ENCODE results near the gene RBM24. TPM values are rescaled to one million over a fixed set of nuclear protein-coding genes. Genes with fewer than 3 reads are reported as not detected.
A peak's percentile ranks its signal among the peaks of the same experiment; 100 is the strongest.

RBM24 gene
- total RNA-seq: 3.1 and 4.2 TPM in 2 replicates

DNA sequence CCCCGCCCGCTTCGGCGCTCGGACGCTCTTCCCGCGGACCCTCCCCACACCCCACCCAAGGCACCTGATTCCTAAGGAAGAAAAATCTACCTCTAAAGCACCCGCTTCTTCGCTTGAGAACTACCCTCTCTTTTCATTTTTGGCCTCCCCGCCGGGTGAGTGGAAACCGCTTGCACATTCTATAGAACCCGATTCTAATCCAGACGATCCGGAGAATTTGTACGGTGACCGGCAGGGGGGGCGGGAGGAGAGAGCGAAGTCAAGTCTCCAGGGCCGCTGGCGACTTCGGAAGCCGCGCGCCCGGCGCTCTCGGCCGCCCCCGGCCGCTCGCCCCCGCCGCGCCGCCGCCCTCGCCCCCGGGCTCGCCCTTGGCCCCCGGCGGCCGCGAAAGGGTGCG is at the start of gene RBM24:
TSS of gene RBM24 (plus strand) at position 262 of the 397 bp plus-strand sequence. CDS start 221 bp downstream, outside the sequence.
- no peak for DNase-seq (ENCODE audit: low read depth)
- TF ChIP-seq, protein P1, sequence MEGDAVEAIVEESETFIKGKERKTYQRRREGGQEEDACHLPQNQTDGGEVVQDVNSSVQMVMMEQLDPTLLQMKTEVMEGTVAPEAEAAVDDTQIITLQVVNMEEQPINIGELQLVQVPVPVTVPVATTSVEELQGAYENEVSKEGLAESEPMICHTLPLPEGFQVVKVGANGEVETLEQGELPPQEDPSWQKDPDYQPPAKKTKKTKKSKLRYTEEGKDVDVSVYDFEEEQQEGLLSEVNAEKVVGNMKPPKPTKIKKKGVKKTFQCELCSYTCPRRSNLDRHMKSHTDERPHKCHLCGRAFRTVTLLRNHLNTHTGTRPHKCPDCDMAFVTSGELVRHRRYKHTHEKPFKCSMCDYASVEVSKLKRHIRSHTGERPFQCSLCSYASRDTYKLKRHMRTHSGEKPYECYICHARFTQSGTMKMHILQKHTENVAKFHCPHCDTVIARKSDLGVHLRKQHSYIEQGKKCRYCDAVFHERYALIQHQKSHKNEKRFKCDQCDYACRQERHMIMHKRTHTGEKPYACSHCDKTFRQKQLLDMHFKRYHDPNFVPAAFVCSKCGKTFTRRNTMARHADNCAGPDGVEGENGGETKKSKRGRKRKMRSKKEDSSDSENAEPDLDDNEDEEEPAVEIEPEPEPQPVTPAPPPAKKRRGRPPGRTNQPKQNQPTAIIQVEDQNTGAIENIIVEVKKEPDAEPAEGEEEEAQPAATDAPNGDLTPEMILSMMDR (IDR thresholded peaks at IDR 0.05; ENCODE audit: insufficient read depth, low read length, poor library complexity, severe bottlenecking): peak; percentile 36
- Histone ChIP-seq H3K4me3 (ENCODE audit: low read depth, low read length) (peak within 1 kb of the TSS; percentile 77), H3K27me3 (ENCODE audit: control insufficient read depth, insufficient read depth, low read length) (peaks cover 4% of the 10 kb centered on the region), H3K36me3 (ENCODE audit: control insufficient read depth, insufficient read depth, low read length) (no peaks in the 10 kb centered on the region)

DNA sequence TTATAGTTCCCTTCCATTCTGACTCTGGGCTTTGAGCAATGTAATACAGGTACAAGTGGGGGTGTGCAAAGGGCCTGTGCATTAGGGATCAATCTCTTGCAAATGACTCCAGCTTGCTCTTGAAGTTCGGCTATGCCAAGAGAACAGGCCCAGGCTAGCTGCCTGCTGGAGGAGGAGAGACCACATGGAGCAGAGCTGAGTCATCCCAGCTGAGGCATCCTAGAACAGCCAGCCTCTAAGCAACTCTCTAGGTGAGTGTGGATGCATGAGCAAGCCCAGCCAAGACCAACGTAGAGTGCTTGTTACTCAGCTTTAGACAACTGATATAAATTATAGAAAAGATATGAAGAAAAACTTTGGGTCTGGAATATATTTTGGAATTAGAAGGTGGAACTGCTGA is 47.6 kb upstream of the RBM24 start:
- Histone ChIP-seq H3K27me3 (ENCODE audit: control insufficient read depth, insufficient read depth, low read length) (no peaks in the 10 kb centered on the region), H3K36me3 (ENCODE audit: control insufficient read depth, insufficient read depth, low read length) (no peaks in the 10 kb centered on the region), H3K4me3 (ENCODE audit: low read depth, low read length) (no peak overlapping the region)
- no peak for DNase-seq (ENCODE audit: low read depth)
- TF ChIP-seq, protein P1 (IDR thresholded peaks at IDR 0.05; ENCODE audit: insufficient read depth, low read length, poor library complexity, severe bottlenecking): no peak

DNA sequence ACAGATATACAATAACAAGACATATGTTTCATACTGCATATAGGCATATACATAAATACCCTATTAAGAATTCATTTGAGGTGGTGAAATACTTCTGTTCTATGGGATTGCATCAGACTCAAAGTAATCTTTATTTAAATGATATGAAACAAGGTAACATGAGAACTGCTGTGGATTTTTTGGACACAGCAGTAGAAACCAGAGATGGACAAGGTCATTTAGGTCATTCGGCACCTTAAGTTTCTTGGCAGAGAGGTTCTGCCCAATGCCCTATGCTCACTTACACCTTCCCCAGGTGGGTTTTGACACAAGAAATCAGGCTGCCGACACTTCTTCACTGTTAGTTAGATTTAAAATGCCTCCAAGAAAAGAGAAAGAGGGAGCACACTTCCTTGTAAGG is 43.9 kb upstream of the RBM24 start:
- Histone ChIP-seq H3K4me3 (ENCODE audit: low read depth, low read length) (no peak overlapping the region), H3K27me3 (ENCODE audit: control insufficient read depth, insufficient read depth, low read length) (no peaks in the 10 kb centered on the region), H3K36me3 (ENCODE audit: control insufficient read depth, insufficient read depth, low read length) (no peaks in the 10 kb centered on the region)
- no peak for DNase-seq (ENCODE audit: low read depth)
- TF ChIP-seq, protein P1 (IDR thresholded peaks at IDR 0.05; ENCODE audit: insufficient read depth, low read length, poor library complexity, severe bottlenecking): no peak

DNA sequence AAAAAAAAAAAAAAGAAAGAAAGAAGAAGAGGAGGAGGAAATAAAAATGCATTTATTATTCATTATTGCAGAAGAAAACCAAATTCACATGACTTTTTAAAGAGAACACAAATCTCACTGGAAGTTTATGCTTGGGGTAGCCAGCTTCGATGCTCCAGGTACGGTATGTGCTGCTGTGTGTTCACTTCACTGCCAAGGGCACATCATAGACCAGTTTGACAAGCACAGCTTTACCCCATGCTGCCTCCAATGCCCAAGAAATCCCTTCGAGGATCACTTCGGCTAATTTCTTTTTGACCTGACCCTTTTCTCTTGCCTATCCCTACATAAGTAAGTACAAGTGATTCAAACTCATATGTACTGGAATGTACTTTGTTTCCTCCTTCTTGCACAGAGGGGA is 41.9 kb upstream of the RBM24 start:
- Histone ChIP-seq H3K36me3 (ENCODE audit: control insufficient read depth, insufficient read depth, low read length) (no peaks in the 10 kb centered on the region), H3K4me3 (ENCODE audit: low read depth, low read length) (no peak overlapping the region), H3K27me3 (ENCODE audit: control insufficient read depth, insufficient read depth, low read length) (no peaks in the 10 kb centered on the region)
- DNase-seq (ENCODE audit: low read depth): no peak
- TF ChIP-seq, protein P1 (IDR thresholded peaks at IDR 0.05; ENCODE audit: insufficient read depth, low read length, poor library complexity, severe bottlenecking): no peak

DNA sequence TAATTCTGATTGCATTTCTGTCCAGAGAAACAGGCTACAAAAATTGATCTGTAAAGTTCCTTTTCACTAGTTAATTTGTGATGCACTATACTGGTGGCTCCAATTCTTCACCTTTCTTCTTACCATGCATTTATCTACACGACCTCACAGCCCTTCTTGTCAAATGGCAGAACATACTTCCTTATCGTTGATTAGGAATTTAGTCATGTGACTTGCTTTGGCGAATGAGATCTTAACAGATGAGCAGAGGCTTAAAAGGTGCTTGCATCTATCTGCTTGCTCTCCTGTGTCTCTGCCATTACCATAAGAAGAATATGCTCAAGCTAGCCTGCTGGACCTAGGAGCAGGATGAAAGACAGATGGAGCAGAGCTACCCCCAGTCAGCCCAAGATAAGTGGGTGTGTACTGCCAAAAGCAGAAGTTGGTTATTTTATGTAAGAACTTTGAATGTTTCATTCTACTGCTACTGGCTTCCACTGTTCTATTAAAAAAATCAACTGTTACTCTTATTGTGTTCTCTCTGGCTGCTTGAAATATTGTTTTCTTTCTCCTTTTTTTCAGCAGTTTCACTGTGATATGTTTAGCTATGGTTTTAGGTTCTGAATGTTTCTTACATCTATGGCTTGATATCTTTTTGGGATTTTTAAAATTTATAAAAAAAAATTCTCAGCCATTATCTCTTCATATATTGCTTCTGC is 40.2 kb upstream of the RBM24 start:
- TF ChIP-seq, protein P1 (IDR thresholded peaks at IDR 0.05; ENCODE audit: insufficient read depth, low read length, poor library complexity, severe bottlenecking): no peak
- DNase-seq (ENCODE audit: low read depth): no peak
- Histone ChIP-seq H3K27me3 (ENCODE audit: control insufficient read depth, insufficient read depth, low read length) (no peaks in the 10 kb centered on the region), H3K4me3 (ENCODE audit: low read depth, low read length) (no peak overlapping the region), H3K36me3 (ENCODE audit: control insufficient read depth, insufficient read depth, low read length) (no peaks in the 10 kb centered on the region)

DNA sequence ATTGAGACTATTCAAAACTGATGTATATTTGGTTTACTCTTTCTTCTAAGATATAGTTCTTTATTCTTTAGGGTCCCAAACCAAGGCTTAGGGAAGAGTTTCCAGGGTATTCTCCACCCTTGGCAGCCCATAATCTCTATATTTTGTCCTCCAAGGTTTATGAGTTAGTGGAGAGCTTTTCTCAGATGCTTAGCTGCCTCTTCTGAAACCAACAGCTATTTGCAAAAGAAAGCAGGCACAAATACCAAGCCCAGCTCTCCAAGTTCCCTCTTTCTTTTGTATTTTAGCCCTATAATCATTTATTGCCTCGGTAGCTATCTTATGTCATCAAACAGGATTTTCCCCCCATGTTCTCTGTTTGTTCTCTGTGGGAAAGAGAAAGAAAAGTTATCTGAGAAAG is 39.1 kb upstream of the RBM24 start:
- no peak overlapping the region for H3K4me3 ChIP-seq (ENCODE audit: low read depth, low read length)

More for the DNA sequence above, 39.1 kb upstream of the RBM24 start:
- DNase-seq (ENCODE audit: low read depth): no peak
- H3K27me3 ChIP-seq (ENCODE audit: control insufficient read depth, insufficient read depth, low read length): no peaks in the 10 kb centered on the region
- TF ChIP-seq, protein P1 (IDR thresholded peaks at IDR 0.05; ENCODE audit: insufficient read depth, low read length, poor library complexity, severe bottlenecking): no peak
- H3K36me3 ChIP-seq (ENCODE audit: control insufficient read depth, insufficient read depth, low read length): no peaks in the 10 kb centered on the region

Data from kidney epithelial cell (primary cell).